Measurements from ENCODE around the gene STRBP.
A peak's percentile ranks its signal among the peaks of the same experiment; 100 is the strongest.

Gene STRBP

GRCh38 chr9:123164285-123164684 is 104.1 kb downstream of the STRBP start:
- FAIRE-seq (no peak), DNase-seq (ENCODE audit: insufficient read length, low spot score) (no peak)

GRCh38 chr9:123162791-123163345 is 105.5 kb downstream of the STRBP start:
- no peak for TF ChIP-seq CTCF (IDR thresholded peaks at IDR 0.05; ENCODE audit: insufficient read depth, missing control alignments)
- no peak for FAIRE-seq
- DNase-seq (ENCODE audit: insufficient read length, low spot score) = no peak

More at GRCh38 chr9:123164285-123164684, 104.1 kb downstream of the STRBP start:
- TF ChIP-seq CTCF (IDR thresholded peaks at IDR 0.05; ENCODE audit: insufficient read depth, missing control alignments) = no peak

GRCh38 chr9:123162360-123162759 is 106.0 kb downstream of the STRBP start:
- no peak for TF ChIP-seq CTCF (IDR thresholded peaks at IDR 0.05; ENCODE audit: insufficient read depth, missing control alignments)
- FAIRE-seq = no peak
- no peak for DNase-seq (ENCODE audit: insufficient read length, low spot score)

- DNase-seq (ENCODE audit: insufficient read length, low spot score) (no peak), FAIRE-seq (peak; percentile 21)
- TF ChIP-seq CTCF (IDR thresholded peaks at IDR 0.05; ENCODE audit: insufficient read depth, missing control alignments) = no peak
These were observed 111.2 kb downstream of the STRBP start for GRCh38 chr9:123157221-123157620.

- DNase-seq (ENCODE audit: insufficient read length, low spot score) (no peak), FAIRE-seq (no peak)
- TF ChIP-seq CTCF (IDR thresholded peaks at IDR 0.05; ENCODE audit: insufficient read depth, missing control alignments) = no peak
These were observed 117.5 kb downstream of the STRBP start for GRCh38 chr9:123150708-123151503.

GRCh38 chr9:123149067-123149466 is 119.3 kb downstream of the STRBP start:
- DNase-seq (ENCODE audit: insufficient read length, low spot score) (no peak), FAIRE-seq (no peak)
- TF ChIP-seq CTCF (IDR thresholded peaks at IDR 0.05; ENCODE audit: insufficient read depth, missing control alignments) = no peak

GRCh38 chr9:123138163-123138562 is 130.2 kb downstream of the STRBP start:
- no peak for FAIRE-seq
- DNase-seq (ENCODE audit: insufficient read length, low spot score) = no peak
- TF ChIP-seq CTCF (IDR thresholded peaks at IDR 0.05; ENCODE audit: insufficient read depth, missing control alignments) = no peak
